ENCODE data around the gene SUV39H1.

- TF ChIP-seq CTCF (IDR thresholded peaks at IDR 0.05; ENCODE audit: insufficient read depth, low read depth, low read length) (no peak), EZH2 (IDR thresholded peaks at IDR 0.05; ENCODE audit: insufficient read depth, low read length) (no peak)
Measured at GRCh38 chrX:48715072-48715471, 18.5 kb downstream of the SUV39H1 start.
